ACHN (cell line): ENCODE measurements around the gene NUP210L.
"Not testable (repeated sequence)": the region's sequence is repeated elsewhere in the genome, so short reads cannot be mapped to it uniquely, and the experiment has no call there.

Experiments used
- DNase-seq: peaks from one replicate; pipeline ENCODE4 v3.0.0-alpha.2; 2015
- in situ Hi-C: cut with HindIII; loops from 2 replicates; pipeline ENCODE4 v1.10.0; 2017; ENCODE audit warnings: low sequenced_read_pairs, low pct_ligation_motif_present, low pct_unique_long_range_greater_than_20kb

The NUP210L gene

DNA sequence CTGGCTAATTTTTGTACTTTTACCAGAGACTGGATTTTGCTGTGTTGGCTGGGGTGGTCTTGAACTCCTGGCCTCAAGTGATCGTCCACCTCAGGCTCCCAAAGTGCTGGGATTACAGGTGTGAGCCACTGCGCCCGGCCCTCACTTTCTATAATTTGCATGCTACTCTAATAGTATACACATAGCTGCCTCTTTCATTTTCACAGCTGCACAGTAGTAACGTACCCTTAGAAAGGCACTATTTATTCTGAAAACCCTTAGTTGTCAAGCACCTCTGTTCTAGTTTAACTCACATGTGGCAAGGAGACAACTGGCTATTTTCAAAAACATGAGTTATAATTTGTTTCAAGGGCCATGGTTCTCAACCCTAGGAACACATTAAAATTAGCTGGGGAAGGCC lies 19.8 kb upstream of the NUP210L start:
- in situ Hi-C loops: no loop called here
- no peak for DNase-seq

DNA sequence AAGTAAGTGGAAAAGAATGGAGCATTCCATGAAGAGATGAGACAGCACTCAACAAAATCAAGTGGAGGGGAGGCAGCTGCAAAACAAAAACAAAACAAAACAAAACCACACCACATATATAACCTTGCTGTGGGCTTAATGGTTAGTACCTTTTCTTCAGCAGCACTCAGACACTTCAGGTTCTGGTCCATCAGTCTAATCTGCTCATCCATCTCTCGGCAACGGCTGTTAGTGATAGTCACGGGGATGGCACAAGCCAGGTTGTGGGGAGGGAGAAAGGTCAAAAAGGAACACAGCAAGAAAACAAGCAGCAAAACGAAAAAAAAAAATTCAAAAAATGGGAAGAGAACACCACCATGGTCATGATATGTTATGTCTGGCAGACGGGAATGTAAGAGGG lies 17.0 kb upstream of the NUP210L start:
- no peak for DNase-seq
- in situ Hi-C loops: no loop called here

DNA sequence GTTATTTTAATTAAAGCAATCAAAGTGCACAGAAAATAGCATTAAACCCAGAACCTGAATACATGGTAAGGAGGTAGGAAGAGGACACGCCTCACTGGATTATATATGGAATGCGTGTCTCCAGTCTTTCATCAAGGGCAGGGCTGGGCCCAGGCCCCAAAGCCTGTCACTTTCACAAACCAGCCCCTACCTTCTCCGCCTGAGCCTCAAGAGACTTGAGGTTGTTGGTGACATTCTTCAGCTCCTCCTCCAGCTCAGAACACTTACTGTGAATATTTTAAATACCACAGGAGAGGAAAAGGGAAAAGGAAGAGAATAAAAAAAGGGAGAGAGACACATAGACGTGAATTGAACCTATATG lies 16.3 kb upstream of the NUP210L start:
- in situ Hi-C loops: no loop called here
- no peak for DNase-seq

DNA sequence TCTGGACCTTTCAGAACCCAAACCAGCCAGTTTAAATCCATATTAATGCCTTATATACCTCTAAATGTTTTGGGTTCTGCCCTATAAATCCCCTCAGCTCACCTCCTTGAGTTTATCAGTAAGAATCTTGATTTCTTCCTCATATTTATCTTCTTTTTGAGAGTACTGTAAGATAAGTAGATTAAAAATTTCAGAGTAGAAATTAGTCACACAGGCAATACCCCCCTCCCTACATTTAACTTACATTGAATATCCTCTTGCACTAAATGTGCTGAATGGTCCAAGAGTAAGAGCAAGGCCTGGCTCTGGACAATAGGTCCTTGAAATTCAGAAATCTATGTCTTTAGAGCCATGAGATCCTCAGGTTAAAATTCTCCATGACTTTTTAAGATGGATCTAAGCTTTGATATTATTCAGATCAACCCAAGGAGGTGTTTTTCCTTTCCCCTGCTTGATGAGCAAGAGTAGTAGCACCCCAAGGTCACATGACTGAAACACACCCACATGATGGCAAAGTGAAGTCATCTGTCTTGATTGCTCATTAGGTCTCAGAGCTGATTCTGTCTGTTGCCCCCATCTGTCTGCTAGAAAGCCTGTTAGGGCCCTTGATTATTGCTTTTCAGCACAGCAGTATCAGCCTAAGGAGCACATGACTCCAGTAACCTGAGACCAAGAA lies 15.8 kb upstream of the NUP210L start:
- in situ Hi-C loops: no loop called here
- DNase-seq: no peak

DNA sequence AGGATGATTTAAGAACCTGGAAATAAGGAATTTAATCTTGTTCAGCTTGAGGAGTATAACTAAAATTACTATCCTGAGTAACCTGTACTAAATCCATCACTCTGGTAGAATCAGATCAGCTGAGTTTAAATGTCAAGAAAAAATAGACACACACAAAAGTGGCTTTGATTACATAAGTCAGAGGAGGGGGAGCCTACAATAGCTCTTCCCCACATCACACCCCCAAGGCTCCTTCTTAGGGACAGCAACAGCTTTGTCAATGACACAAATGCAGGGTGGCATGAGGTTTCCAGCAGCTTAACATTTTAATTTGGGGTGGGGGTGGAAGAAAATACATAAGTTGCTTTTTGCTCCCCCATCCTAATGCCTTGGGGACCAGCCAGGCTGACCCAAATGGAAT lies 12.6 kb upstream of the NUP210L start:
- in situ Hi-C loops: no loop called here

DNA sequence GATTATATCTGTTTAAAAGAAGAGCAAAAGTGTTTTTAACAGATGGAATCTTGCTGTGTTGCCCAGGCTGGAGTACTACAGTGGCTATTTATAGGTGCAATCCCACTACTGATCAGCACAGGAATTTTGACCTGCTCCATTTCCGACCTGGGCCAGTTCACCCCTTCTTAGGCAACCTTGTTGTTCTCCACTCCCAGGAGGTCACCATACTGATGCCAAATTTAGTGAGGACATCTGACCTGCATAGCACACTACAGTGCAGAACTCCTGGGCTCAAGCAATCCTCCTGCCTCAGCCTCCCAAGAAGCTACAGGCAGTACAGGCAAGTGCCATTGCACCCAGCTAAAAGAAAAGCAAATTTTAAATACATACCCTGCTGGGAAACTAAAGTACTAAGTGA lies 11.3 kb upstream of the NUP210L start:
- DNase-seq: no peak
- in situ Hi-C loops: no loop called here

More for the DNA sequence above, 12.6 kb upstream of the NUP210L start:
- no peak for DNase-seq

DNA sequence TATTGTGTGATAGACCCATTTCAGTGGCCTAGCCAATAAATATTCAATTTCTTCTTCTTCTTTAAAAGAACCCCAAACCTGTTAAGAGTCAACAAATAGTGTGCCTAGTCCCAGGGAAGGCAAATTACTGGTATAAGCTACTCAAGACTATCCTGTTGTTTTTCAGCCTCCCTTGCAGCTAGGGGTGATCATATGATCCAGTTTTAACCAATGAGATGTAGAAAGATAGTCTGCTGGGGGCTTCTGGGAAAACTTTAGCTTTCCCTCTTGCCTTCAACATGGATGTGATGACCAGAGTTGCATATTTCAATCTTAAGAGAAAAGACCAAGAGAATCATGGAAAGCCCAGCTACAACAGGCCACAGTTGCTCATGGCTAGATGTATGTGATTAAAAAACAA lies 4.7 kb upstream of the NUP210L start:
- in situ Hi-C loops: no loop called here
- DNase-seq: no peak

DNA sequence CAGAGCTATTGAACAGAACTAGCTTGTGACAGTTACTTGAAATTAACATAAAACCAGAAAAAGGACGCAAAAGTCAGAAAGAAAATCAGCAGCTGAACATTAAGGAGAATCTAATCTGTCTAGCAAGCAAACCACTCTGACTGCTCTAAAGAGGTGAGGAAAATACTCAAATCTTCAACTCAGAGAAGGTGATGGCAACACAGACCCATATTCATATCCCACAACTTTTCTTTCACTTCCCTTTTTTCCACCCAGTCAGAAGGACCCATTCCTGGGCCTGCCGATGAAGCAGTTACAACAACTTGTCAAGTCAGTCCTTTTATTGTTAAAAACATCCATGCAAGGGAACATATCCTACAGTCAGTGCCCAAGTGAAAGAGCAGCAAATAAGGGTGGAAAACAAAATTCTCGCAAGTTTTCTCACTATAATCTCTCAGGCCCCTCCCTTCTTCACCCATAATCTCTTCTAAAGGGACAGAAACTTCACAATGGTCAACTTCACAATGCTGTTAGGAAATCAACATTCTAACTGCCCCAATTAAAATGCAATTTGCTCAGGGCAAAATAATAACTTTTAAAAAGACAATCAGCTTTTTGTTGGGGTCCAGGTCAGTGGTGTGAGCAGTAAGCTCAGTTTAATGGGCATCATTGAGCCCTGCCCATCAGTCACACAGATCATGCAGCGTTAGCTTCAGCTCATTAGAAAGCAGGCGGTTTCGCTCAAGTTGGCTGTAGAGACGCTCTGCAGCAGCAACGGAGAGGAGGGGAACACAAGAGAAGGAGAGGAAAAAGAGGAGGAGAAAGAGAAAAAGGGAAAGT lies 3.6 kb upstream of the NUP210L start:
- no peak for DNase-seq

DNA sequence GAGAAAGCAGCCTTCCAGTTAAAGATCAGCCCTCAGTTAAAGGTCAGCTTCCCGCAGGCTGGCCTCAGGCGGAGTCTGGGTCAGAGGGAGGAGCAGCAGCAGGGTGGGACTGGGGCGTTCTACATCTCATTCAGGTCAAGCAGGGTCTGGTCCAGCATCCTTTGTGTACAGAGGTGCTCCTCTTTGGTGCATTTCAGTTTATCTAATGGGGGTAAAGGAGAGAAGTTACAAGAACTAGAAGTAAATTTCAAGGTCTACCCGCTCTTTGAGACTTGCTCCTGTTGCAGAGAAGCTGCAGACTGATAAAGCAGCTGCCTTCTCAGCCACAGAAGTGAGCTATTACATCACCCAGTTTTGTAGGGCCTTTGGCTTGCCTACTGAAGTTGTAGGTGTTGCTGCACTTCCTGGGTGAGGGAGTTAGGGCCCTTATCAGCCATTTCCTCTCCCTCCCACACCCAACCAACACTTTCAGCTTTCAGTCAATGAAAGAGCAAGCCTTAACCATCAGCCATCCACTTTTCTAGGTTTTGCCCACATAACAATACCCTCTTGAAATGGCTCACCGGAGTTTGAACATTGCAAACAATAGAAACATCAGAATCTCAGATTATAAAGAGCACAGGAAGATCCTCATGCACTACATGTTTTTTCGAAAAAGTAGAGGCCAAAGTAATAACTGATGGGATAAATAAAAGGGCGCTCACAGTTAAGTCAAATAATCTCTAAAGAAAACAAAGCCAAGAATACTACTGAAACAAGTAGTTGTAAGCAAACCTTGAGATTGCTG lies 2.8 kb upstream of the NUP210L start:
- no peak for DNase-seq
- in situ Hi-C loops: no loop called here

More for the DNA sequence above, 3.6 kb upstream of the NUP210L start:
- in situ Hi-C loops: no loop called here

DNA sequence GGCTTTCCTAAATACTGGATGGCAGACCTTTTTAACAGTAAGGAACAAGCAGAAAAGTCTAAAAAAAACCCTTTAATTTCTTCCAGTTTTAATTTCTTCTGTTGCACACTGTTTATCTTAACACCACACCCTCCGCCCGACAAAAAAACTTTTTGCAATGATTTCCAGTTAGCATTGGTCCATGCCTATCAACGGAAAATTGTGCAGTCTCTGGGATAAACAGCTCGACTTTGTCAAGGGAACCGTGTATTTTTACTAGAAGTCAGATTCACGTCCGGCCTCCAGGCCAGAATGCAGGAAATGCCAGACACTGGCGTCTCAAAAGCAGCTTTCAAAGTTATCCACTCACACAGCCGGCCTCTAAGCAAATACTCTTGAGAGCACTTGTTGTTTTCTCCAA lies 378 bp upstream of the NUP210L start:
- in situ Hi-C loops: no loop called here
- DNase-seq: no peak

DNA sequence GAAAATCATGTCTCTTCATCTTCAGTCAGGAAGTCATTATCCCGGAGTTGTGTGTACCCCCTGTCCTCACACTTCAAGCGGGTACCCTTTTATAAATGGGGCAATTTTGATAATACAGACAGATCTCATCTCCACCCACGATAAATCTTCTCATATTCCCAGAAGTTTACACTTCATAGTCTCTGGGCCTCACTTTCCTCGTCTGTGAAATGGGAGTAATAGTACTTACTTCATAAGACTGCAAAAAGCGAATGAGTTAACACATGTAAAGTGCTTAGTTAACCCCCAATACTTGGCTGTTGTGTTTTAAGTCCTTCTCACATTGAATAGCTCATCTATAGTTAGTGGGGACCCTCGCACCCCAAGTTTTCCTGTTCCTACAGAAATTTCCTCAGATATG lies 820 bp downstream of the NUP210L start:
- in situ Hi-C loops: no loop called here
- DNase-seq: no peak

DNA sequence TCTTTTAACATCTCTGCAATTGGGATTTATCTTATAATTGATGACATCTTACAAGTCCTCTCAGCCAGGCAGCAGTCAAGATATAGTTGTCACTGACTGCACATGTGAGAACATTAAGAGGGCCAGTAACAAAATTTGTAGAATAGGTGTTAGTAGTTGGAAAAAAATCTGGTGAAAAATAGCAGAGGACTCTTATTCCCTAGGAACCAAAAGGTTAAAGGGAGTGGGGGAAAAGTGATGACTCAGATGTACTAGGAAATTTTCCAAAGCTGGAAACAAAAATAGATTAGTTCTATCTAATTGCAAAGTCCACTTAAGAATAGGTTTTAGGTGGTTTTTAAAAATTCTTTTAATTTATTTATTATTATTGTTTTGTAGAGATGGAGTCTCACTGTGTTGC lies 3.6 kb downstream of the NUP210L start:
- in situ Hi-C loops: no loop called here
- DNase-seq: no peak

DNA sequence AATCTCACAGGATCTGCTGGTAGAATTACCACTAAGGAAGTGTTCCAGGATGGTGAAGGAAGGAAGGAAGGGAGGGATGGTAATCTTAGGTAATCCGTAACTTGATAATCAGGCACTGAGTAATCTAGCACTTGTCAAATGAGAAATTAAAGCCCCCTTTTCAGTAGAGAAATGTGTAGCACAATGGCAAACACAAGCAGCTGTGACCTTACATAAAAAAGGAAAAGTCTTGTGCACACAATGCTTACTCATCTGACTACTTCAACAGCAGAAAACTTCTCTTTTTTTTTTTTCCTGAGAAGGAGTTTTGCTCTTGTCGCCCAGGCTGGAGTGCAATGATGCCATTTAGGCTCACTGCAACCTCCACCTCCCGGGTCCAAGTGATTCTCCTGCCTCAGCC lies 6.1 kb downstream of the NUP210L start:
- in situ Hi-C loops: no loop called here
- no peak for DNase-seq

DNA sequence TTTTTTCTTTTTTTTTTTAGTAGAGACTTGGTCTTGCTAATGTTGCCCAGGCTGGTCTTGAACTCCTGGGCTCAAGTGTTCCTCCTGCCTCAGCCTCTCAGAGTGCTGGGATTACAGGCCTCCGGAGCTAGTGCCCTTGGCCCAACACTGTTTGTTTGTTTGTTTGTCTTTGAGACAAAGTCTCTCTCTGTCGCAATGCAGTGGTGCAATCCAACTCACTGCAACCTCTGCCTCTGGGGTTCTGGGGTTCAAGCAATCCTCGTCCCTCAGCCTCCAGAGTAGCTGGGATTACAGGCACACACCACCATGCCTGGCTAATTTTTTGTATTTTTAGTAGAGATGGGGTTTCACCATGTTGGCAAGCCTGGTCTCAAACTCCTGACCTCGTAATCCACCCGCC lies 7.4 kb downstream of the NUP210L start:
- in situ Hi-C loops, DNase-seq: not testable (repeated sequence)

DNA sequence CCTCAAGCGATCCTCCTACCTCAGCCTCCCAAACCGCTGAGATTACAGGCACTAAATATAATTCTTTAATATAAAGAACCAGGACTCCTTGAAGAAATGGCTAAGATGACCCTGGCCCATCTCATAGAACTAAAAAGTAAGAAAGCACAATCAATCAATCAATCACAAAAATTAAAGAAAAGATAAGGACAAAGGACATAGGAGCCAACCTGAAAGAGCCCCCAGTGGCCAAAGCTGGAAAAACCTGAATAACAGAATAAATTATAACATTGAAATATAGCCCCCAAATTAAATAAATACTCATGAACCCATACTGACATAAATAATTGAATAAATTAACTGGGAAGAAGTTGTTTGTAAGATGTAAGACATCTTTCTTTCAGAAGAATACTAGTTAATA lies 8.9 kb downstream of the NUP210L start:
- in situ Hi-C loops: no loop called here
- DNase-seq: no peak

DNA sequence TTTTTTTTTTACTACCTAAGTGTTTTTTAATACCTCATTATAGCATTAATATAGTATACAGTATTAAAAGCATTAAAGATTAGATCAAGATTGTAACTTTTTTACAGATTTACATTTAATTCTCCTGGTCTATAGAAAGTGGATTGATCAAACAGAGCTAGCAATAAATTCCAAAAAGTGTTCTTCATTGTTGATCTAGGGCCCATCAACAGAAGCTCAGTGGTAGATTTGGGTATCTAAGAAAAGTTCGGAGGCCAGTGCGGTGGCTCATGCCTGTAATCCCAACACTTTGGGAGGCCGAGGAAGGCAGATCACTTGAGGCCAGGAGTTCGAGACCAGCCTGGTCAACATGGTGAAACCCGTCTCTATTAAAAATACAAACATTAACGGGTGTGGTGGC lies 12.5 kb downstream of the NUP210L start:
- in situ Hi-C loops: no loop called here
- no peak for DNase-seq

DNA sequence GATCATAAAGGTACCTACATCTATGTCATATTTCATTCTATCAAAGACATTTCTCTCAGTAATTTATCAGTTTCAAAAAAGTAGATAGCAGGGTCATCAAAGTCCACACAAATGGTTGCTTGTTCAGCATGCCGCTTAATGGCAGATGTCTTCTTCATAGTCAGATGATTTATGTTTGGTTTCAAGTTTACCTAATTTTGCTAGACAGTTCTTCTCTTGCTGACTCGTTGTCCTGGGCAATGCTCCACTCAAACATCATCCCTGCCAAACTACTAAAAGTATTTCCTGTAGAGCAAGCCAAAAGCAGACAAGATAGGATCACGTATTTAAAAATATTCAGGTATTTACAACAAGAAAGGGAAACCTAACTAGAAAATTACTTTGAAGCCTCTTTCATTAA lies 13.6 kb downstream of the NUP210L start:
- no peak for DNase-seq
- in situ Hi-C loops: no loop called here

DNA sequence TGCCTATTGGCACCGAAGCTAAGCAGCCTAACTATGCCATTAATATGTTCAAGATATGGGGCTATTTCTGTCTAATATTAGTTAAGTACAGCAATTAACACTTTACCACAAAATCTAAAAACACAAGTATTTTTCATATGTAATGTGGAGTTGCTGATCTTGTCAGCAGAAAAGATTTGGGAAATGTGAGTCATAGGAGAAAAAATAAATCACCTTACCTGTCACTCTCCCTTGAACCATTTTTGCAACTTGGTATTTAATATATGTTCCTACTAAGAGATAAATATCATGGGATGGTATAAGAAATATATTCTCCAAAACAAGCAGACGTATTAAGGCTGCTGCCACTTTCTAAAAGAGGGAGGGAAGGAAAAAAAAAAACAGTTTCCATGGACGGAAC lies 17.0 kb downstream of the NUP210L start:
- in situ Hi-C loops: no loop called here
- DNase-seq: no peak

DNA sequence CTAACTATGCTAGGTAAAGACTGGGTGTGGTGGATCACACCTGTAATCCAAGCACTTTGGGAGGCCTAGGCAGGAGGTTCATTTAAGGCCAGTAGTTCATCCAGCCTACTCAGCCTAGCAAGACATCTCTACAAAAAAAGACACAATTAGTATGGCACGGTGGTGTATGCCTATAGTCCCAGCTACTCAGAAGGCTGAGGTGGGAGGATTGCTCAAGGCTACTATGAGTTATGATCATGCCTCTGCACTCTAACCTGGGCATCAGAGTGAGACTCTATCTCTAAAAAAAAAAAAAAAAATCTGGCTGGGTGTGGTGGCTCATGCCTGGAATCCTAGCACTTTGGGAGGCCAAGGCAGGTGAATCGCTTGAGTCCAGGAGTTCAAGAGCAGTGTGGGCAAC lies 21.6 kb downstream of the NUP210L start:
- in situ Hi-C loops: no loop called here
- no peak for DNase-seq
